Tibial nerve (tissue), 4 donors: ENCODE data around the gene EARS2. TPM values are rescaled to one million over a fixed set of nuclear protein-coding genes. Genes with fewer than 3 reads are reported as not detected.

ENCODE experiments used
- DNase-seq, 2 donors: peaks; one replicate each; pipeline ENCODE4 v3.0.0-alpha.2; 2019; ENCODE audit warnings: low spot score in 2 of 2
- H3K27ac ChIP-seq, 4 donors: fragments of 200-600 bp; sonication (generic) in 3 of 4; one replicate each; pipeline ENCODE4 v1.5.1; 2017 to 2019; ENCODE audit warnings: mild to moderate bottlenecking in 1 of 4
- H3K27me3 ChIP-seq, 2 donors: fragments of 200-600 bp; sonication (generic) in 1 of 2; one replicate each; pipeline versions ENCODE4 v1.5.1 to v1.6.0; 2017 to 2019
- H3K36me3 ChIP-seq, 3 donors: fragments of 200-600 bp; sonication (generic); one replicate each; pipeline ENCODE4 v1.5.1; 2018 to 2019
- H3K4me1 ChIP-seq, 4 donors: fragments of 200-600 bp; sonication (generic) in 3 of 4; one replicate each; pipeline ENCODE4 v1.5.1; 2017 to 2019
- H3K4me3 ChIP-seq, 4 donors: fragments of 200-600 bp; sonication (generic) in 3 of 4; one replicate each; pipeline ENCODE4 v1.5.1; 2017 to 2019; ENCODE audit warnings: mild to moderate bottlenecking in 1 of 4, moderate library complexity in 1 of 4
- H3K9me3 ChIP-seq, 4 donors: fragments of 200-600 bp; sonication (generic) in 3 of 4; one replicate each; pipeline ENCODE4 v1.5.1; 2017 to 2019
- CTCF ChIP-seq, 5 experiments: fragments of 200-600 bp in 3 of 5; fragments of 450-650 bp in 2 of 5; sonication (generic) in 3 of 5; IDR thresholded peaks; one replicate each; pipeline ENCODE4 v1.5.1; 2016 to 2019; ENCODE audit warnings: antibody characterized with exemption in 5 of 5, mild to moderate bottlenecking in 3 of 5, moderate library complexity in 2 of 5
- EP300 ChIP-seq, 2 donors: sonication (generic); formaldehyde crosslinking; IDR thresholded peaks; one replicate each; pipeline ENCODE4 v1.6.1; 2017; ENCODE audit warnings: antibody characterized with exemption in 2 of 2, mild to moderate bottlenecking in 1 of 2
- POLR2A ChIP-seq, 2 donors: fragments of 450-650 bp; IDR thresholded peaks; one replicate each; pipeline ENCODE4 v1.6.1; 2017; ENCODE audit warnings: antibody characterized with exemption in 2 of 2, mild to moderate bottlenecking in 2 of 2, moderate library complexity in 2 of 2
- WGBS, 2 donors: methylation state at CpG; one replicate each; pipeline ENCODE4 v1.1.5; 2018; 5-methylcytosine and 5-hydroxymethylcytosine counted together
- total RNA-seq, 4 donors: library from RNA; depleted of rRNA; stranded (reverse); fragments of >200 nt; gene quantifications; one replicate each; pipeline ENCODE4 v1.1.0, GENCODE V29; 2016

EARS2 gene
- total RNA-seq, 4 donors from 2014 or later, result 42.2 to 70.7 (median 57.1) TPM

GRCh38 chr16:23534868-23535860 is 22.0 kb downstream of the EARS2 start:
- no peak for DNase-seq
- no peak overlapping the region for H3K4me3 ChIP-seq

GRCh38 chr16:23532448-23532847 is 24.7 kb downstream of the EARS2 start:
- Histone ChIP-seq H3K4me1 (no peaks in the 10 kb centered on the region), H3K36me3 (peaks cover 0 to 99% (median 20%) of the 10 kb centered on the region in 3 donors), H3K27me3 (no peaks in the 10 kb centered on the region), H3K27ac (no peak overlapping the region), H3K9me3 (no peaks in the 10 kb centered on the region), H3K4me3 (no peak overlapping the region)
- WGBS, 2 donors, result 90 to 100% methylated on average over 1 of the region's 1 CpG
- no peak for DNase-seq
- TF ChIP-seq POLR2A (IDR thresholded peaks at IDR 0.05) (no peak), EP300 (IDR thresholded peaks at IDR 0.05) (no peak)

More at GRCh38 chr16:23534868-23535860, 22.0 kb downstream of the EARS2 start:
- 93 to 95% methylated on average over 12 to 19 of the region's 19 CpGs for whole genome bisulfite sequencing, 2 donors
- H3K36me3 ChIP-seq, result peaks cover 0 to 94% (median 8%) of the 10 kb centered on the region in 3 donors
- no peak overlapping the region for H3K27ac ChIP-seq
- H3K9me3 ChIP-seq, result no peaks in the 10 kb centered on the region
- no peaks in the 10 kb centered on the region for H3K27me3 ChIP-seq
- TF ChIP-seq CTCF (IDR thresholded peaks at IDR 0.05) (no peak), EP300 (IDR thresholded peaks at IDR 0.05) (no peak), POLR2A (IDR thresholded peaks at IDR 0.05) (no peak)
- no peaks in the 10 kb centered on the region for H3K4me1 ChIP-seq

DNA sequence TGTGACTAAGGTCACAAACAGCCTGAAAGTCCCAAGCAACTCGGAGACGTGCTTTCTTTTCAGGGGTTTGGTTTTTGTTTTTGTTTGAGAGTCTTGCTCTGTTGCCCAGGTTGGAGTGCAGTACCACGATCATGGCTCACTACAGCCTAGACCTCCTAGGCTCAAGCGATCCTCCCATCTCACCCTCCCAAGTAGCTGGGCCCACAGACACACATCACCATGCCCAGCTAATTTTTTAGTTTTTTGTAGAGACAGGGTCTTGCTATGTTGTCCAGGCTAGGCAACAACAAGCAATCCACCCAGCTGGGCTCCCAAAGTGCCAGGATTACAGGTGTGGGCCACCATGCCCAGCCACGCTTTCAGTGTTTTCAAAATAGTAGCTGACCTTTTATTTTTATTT is 27.1 kb downstream of the EARS2 start:
- Histone ChIP-seq H3K36me3 (peaks cover 0 to 95% (median 19%) of the 10 kb centered on the region in 3 donors), H3K9me3 (no peaks in the 10 kb centered on the region), H3K4me3 (no peak overlapping the region), H3K27me3 (no peaks in the 10 kb centered on the region), H3K4me1 (no peaks in the 10 kb centered on the region), H3K27ac (no peak overlapping the region)
- whole genome bisulfite sequencing, 2 donors, result 93 to 94% methylated on average over 5 of the region's 5 CpGs
- no peak for TF ChIP-seq POLR2A (IDR thresholded peaks at IDR 0.05)
- TF ChIP-seq EP300 (IDR thresholded peaks at IDR 0.05), result no peak
- no peak for TF ChIP-seq CTCF (IDR thresholded peaks at IDR 0.05)
- no peak for DNase-seq

DNA sequence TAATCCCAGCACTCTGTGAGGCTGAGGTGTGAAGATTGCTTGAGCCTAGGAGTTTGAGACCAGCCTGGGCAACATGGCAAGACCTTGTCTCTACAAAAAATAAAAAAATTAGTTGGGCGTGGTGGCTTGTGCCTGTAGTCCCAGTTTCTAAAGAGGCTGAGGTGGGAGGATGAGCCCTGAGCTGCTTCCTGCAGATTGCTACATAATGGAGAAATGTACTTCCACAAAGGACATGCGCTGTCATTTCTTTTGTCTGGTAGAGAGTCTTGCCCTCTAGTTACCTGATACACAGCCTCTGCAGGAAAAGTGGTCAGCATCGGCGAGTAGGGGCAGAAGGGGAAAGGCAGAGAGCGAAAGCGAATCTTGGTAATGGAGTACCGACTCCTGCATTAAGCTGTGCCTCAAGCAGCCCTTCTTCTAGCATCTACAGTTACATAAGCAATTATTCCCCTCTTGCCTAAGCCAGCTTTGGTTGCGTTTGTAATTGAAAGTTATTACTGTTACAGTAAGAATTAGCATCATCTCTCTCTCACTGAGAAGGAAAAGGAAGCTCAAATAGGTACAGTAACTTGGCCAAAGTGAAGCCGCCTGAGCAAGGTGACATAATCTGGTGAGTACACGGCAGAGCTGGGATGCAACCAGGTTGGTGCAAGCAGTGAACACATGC is 28.4 kb downstream of the EARS2 start:
- TF ChIP-seq POLR2A (IDR thresholded peaks at IDR 0.05) (no peak), EP300 (IDR thresholded peaks at IDR 0.05) (no peak), CTCF (IDR thresholded peaks at IDR 0.05) (no peak)
- Histone ChIP-seq H3K27ac (no peak overlapping the region), H3K27me3 (no peaks in the 10 kb centered on the region), H3K4me1 (no peaks in the 10 kb centered on the region), H3K4me3 (no peak overlapping the region), H3K9me3 (no peaks in the 10 kb centered on the region), H3K36me3 (peaks cover 0 to 95% (median 16%) of the 10 kb centered on the region in 3 donors)
- DNase-seq, result no peak
- WGBS, 2 donors, result 95 to 97% methylated on average over 10 of the region's 10 CpGs

DNA sequence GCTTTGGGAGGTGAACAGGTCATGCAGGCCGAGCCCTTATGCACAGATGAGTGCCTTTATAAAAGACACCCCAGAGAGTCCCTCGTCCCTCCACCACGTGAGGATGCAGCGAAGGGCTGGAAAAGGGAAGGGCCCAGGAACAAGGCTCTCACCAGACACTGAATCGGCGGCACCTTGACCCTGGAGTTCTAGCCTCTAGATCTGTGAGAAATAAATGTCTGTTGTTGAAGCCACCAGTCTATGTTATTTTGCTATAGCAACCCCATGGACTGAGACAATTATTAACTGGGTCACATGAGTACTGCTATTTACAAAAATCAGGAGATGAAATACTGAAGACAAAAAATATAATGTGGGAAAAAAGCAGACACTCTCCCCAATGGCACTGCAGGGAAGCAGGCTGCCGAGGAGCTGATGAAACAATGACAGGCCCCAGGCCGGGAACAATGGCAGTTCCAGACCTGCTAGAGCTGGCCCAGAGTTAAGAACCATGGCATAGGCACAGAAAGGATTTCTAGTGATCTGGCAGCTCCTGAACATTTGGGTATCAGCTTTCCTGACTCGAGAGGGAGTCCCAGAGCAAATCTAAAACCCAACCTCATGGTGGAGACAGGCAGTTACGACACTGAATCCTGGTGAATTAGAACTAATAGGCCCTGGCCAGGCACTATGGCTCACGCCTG is 29.0 kb downstream of the EARS2 start:
- DNase-seq, result no peak
- 88 to 93% methylated on average over 11 of the region's 11 CpGs for WGBS, 2 donors
- Histone ChIP-seq H3K9me3 (no peaks in the 10 kb centered on the region), H3K4me3 (no peak overlapping the region), H3K27ac (no peak overlapping the region), H3K27me3 (no peaks in the 10 kb centered on the region), H3K4me1 (no peaks in the 10 kb centered on the region), H3K36me3 (peaks cover 0 to 95% (median 23%) of the 10 kb centered on the region in 3 donors)
- TF ChIP-seq EP300 (IDR thresholded peaks at IDR 0.05) (no peak), CTCF (IDR thresholded peaks at IDR 0.05) (no peak), POLR2A (IDR thresholded peaks at IDR 0.05) (no peak)
